Heart left ventricle (tissue), 16 donors: ENCODE results near the gene KCNAB1. TPM values are rescaled to one million over a fixed set of nuclear protein-coding genes. Genes with fewer than 3 reads are reported as not detected.

Experiments
- ATAC-seq, 4 donors: fragments of 200-7000 bp; cut with Tn5 transposase; one replicate each; pipeline ENCODE4 v1.9.1; 2020 to 2022; ENCODE audit warnings: moderate library complexity in 4 of 4, mild to moderate bottlenecking in 3 of 4, moderate number of reproducible peaks in 1 of 4
- DNase-seq, 5 donors: peaks; one replicate each; pipeline ENCODE4 v3.0.0-alpha.2; 2020
- H3K27ac ChIP-seq, 12 donors: fragments of 200-600 bp; sonication (generic) in 4 of 12; one replicate each; pipeline versions ENCODE4 v1.5.0 to v1.8.0; 2016 to 2022; ENCODE audit warnings: mild to moderate bottlenecking in 2 of 12
- H3K27me3 ChIP-seq, 9 donors: fragments of 200-600 bp; sonication (generic) in 2 of 9; one replicate each; pipeline versions ENCODE4 v1.5.1 to v1.8.0; 2016 to 2022; ENCODE audit warnings: mild to moderate bottlenecking in 3 of 9
- H3K36me3 ChIP-seq, 9 donors: fragments of 200-600 bp; sonication (generic) in 2 of 9; one replicate each; pipeline versions ENCODE4 v1.5.0 to v1.8.0; 2018 to 2022; ENCODE audit warnings: mild to moderate bottlenecking in 2 of 9
- H3K4me1 ChIP-seq, 12 donors: fragments of 200-600 bp; sonication (generic) in 4 of 12; one replicate each; pipeline versions ENCODE4 v1.5.0 to v1.8.0; 2016 to 2022; ENCODE audit warnings: mild to moderate bottlenecking in 3 of 12
- H3K4me3 ChIP-seq, 12 donors: fragments of 200-600 bp; sonication (generic) in 4 of 12; one replicate each; pipeline versions ENCODE4 v1.5.0 to v1.8.0; 2017 to 2022; ENCODE audit warnings: mild to moderate bottlenecking in 9 of 12, moderate library complexity in 4 of 12
- H3K9me3 ChIP-seq, 12 donors: fragments of 200-600 bp; sonication (generic) in 4 of 12; one replicate each; pipeline versions ENCODE4 v1.5.0 to v1.8.0; 2016 to 2022; ENCODE audit warnings: mild to moderate bottlenecking in 1 of 12
- CTCF ChIP-seq, 12 donors: fragments of 200-600 bp; sonication (generic) in 4 of 12; IDR thresholded peaks; one replicate each; pipeline versions ENCODE4 v1.5.0 to v1.8.0; 2018 to 2022; ENCODE audit warnings: antibody characterized with exemption in 12 of 12, mild to moderate bottlenecking in 5 of 12
- POLR2A ChIP-seq, 2 donors: fragments of 450-650 bp; IDR thresholded peaks; one replicate each; pipeline ENCODE4 v1.6.1; 2017; ENCODE audit warnings: antibody characterized with exemption in 2 of 2, mild to moderate bottlenecking in 2 of 2, moderate library complexity in 2 of 2
- WGBS, 4 donors: extraction: QIAGEN DNeasy Blood & Tissue Kit in 2 of 4; methylation state at CpG; one replicate each; pipeline versions ENCODE4 v1.1.5 to v1.1.7; 2013 to 2018; 5-methylcytosine and 5-hydroxymethylcytosine counted together
- intact Hi-C, 10 donors: fragments of 100-400 bp; cut with DNase I; formaldehyde crosslinking; loops; one replicate each; pipeline versions ENCODE4 v1.11.1 to v1.14.2; 2022
- polyA plus RNA-seq, 2 donors: library from polyadenylated mRNA; stranded (reverse); fragments of 200-250 nt; gene quantifications; one replicate each; pipeline ENCODE4 v1.2.3, GENCODE V29; 2013
- total RNA-seq, 9 donors: library from RNA; depleted of rRNA in 2 of 9; stranded (reverse); fragments of >200 nt in 2 of 9; fragmentation: NEBNext Ultra II Directional in 3 of 9; extraction: Animal tissue kit (Norgen Biotek cat#: 25700) in 3 of 9; gene quantifications; one replicate each; pipeline versions ENCODE4 v1.1.0 to v1.2.4, GENCODE V29; 2016 to 2023
- donor health status: ischemic (EF 13 %, LVEDD 7.1; RV severe dilation, severe dysfunction).
- donor health status: healthy with polysubstance abuse.
- donor health status: DM: no; HTN: yes; CAD: no.
- donor health status: DM: no; HTN: no; CAD: no.
- donor health status: ischemic (EF 25% LVEDD 6.9; RV normal size, moderate dysfunction).
- donor health status: ischemic (EF 25% LVEDD 5.7; RV mildly dilated, moderate dysfunction).
- donor health status: healthy.
- donor health status: DM: yes; HTN: yes; CAD: no.
- donor health status: ischemic (EF 35%, LVEDD 5.7; RV mildly dilated, moderate dysfunction).
- donor health status: nonischemic (EF 11% LVEDD 7.7; RV severe dilation, severe dysfunction).
- donor health status: DM: yes; HTN: yes; CAD: no.
- donor health status: PGD.
- donor health status: ischemic (EF 29% LVEDD 5.4; RV normal size, mild dysfunction).
- donor health status: nonischemic (EF 23%, LVEDD 6.1; RV moderate dilation, normal function).

The KCNAB1 gene
- total and polyA plus RNA-seq, 11 donors, result 1.1 to 3.5 (median 2.3) TPM

- WGBS, 4 donors, result 80 to 91% (median 87%) methylated on average over 2 of the region's 2 CpGs
- no peak for TF ChIP-seq CTCF (IDR thresholded peaks at IDR 0.05)
- no peak for TF ChIP-seq POLR2A (IDR thresholded peaks at IDR 0.05)
- Histone ChIP-seq H3K4me3 (no peak overlapping the region), H3K27me3 (peaks cover 0 to 6% (median 0%) of the 10 kb centered on the region in 9 donors), H3K27ac (peak overlapping the region in 7 of 12 donors; percentile 15 to 88 (median 31)), H3K9me3 (no peaks in the 10 kb centered on the region), H3K36me3 (no peaks in the 10 kb centered on the region), H3K4me1 (peaks cover 0 to 53% (median 14%) of the 10 kb centered on the region in 12 donors)
- ATAC-seq, result peak; percentile 33 to 78 (median 62)
- peak; percentile 56 to 81 (median 62) for DNase-seq
- intact Hi-C loops, result no loop called here
Measured at GRCh38 chr3:156298938-156299337, 178.6 kb downstream of the KCNAB1 start.

DNA sequence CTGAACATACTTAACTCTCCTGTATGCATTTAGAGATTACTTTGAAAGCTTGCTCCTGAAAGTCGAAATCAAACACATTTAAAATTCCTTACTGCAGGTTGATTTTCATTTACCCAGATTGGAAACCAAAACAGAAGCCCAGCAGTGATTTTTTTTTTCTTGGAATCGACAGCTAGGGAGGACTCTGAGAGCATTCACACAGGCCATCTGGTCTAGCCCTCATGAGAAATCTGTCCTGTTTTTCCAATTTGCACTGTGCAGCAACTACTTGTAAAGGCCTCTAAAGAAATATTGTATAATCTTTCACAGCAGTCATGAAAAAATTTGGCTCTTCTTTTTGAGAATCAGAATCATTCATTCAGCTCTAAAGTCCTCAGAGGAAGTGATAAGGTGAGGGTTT lies 179.2 kb downstream of the KCNAB1 start:
- Histone ChIP-seq H3K4me3 (peak overlapping the region in 3 of 12 donors; percentile 26 to 39 (median 34)), H3K36me3 (no peaks in the 10 kb centered on the region), H3K9me3 (no peaks in the 10 kb centered on the region), H3K27me3 (peaks cover 0 to 3% (median 0%) of the 10 kb centered on the region in 9 donors), H3K27ac (peak overlapping the region in 9 of 12 donors; percentile 15 to 88 (median 49)), H3K4me1 (peaks cover 0 to 59% (median 14%) of the 10 kb centered on the region in 12 donors)
- WGBS, 4 donors, result 48 to 83% (median 58%) methylated on average over 2 of the region's 2 CpGs
- intact Hi-C loops, result no loop called here
- peak in 3 of 4 donors; percentile 44 to 68 (median 45) for ATAC-seq
- TF ChIP-seq POLR2A (IDR thresholded peaks at IDR 0.05), result no peak
- no peak for TF ChIP-seq CTCF (IDR thresholded peaks at IDR 0.05)
- no peak for DNase-seq

DNA sequence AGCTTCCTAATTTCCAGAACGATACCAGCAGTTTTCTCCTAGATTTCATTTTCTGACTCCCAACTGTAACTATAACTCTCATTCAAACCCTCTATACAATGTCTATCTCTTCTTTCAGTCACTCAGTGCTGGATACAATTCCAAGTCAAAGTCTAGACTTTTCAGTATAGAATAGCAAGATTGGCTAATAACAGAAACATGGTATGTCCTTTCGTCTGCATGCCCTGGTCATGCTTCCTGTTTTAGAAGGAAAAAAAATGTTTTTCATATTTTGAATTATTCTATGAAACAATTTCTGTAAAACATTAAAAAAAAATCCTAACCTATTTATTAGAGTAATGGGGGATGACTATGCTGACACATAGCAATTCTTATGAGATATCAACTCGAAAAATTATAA lies 180.0 kb downstream of the KCNAB1 start:
- DNase-seq (no peak), ATAC-seq (no peak)
- H3K27me3 ChIP-seq, result no peaks in the 10 kb centered on the region
- 78 to 82% (median 79%) methylated on average over 3 of the region's 3 CpGs for WGBS, 4 donors
- intact Hi-C loops, result no loop called here
- peak overlapping the region in 8 of 12 donors; percentile 20 to 88 (median 52) for H3K27ac ChIP-seq
- peaks cover 0 to 66% (median 14%) of the 10 kb centered on the region in 12 donors for H3K4me1 ChIP-seq
- TF ChIP-seq CTCF (IDR thresholded peaks at IDR 0.05), result no peak
- H3K9me3 ChIP-seq, result no peaks in the 10 kb centered on the region
- H3K4me3 ChIP-seq, result peak overlapping the region in 3 of 12 donors; percentile 26 to 39 (median 34)
- H3K36me3 ChIP-seq, result no peaks in the 10 kb centered on the region

- Histone ChIP-seq H3K27me3 (no peaks in the 10 kb centered on the region), H3K27ac (peak overlapping the region in 7 of 12 donors; percentile 5 to 88 (median 49)), H3K4me3 (peak overlapping the region in 6 of 12 donors; percentile 4 to 39 (median 28)), H3K9me3 (no peaks in the 10 kb centered on the region), H3K4me1 (peaks cover 0 to 66% (median 14%) of the 10 kb centered on the region in 12 donors), H3K36me3 (no peaks in the 10 kb centered on the region)
- intact Hi-C loops, result no loop called here
- no peak for DNase-seq
- 52 to 59% (median 56%) methylated on average over 6 of the region's 6 CpGs for WGBS, 4 donors
- TF ChIP-seq POLR2A (IDR thresholded peaks at IDR 0.05) (no peak), CTCF (IDR thresholded peaks at IDR 0.05) (no peak)
- ATAC-seq, result peak in 1 of 4 donors; percentile 40
Measured at GRCh38 chr3:156300929-156301840, 180.8 kb downstream of the KCNAB1 start.
